AG09319 (cell line): ENCODE measurements around the gene SIN3B.
A peak's percentile ranks its signal among the peaks of the same experiment; 100 is the strongest.

Source experiments
- DNase-seq: peaks from one replicate; pipeline ENCODE4 v3.0.0-alpha.2; 2010; ENCODE audit warnings: low read depth; ENCODE audit errors: extremely low read depth
- TF ChIP-seq, protein P1 (sequence below): IDR thresholded peaks from 2 replicates; pipeline ENCODE4 v1.5.1; 2011; ENCODE audit warnings: low read depth, mild to moderate bottlenecking, inconsistent platforms, low read length, moderate library complexity

Gene SIN3B

GRCh38 chr19:16894080-16894479, 64.9 kb downstream of the SIN3B start:
- no peak for DNase-seq
- TF ChIP-seq, protein P1, sequence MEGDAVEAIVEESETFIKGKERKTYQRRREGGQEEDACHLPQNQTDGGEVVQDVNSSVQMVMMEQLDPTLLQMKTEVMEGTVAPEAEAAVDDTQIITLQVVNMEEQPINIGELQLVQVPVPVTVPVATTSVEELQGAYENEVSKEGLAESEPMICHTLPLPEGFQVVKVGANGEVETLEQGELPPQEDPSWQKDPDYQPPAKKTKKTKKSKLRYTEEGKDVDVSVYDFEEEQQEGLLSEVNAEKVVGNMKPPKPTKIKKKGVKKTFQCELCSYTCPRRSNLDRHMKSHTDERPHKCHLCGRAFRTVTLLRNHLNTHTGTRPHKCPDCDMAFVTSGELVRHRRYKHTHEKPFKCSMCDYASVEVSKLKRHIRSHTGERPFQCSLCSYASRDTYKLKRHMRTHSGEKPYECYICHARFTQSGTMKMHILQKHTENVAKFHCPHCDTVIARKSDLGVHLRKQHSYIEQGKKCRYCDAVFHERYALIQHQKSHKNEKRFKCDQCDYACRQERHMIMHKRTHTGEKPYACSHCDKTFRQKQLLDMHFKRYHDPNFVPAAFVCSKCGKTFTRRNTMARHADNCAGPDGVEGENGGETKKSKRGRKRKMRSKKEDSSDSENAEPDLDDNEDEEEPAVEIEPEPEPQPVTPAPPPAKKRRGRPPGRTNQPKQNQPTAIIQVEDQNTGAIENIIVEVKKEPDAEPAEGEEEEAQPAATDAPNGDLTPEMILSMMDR, result no peak

- no peak for DNase-seq
- TF ChIP-seq, protein P1, result no peak
Measured at GRCh38 chr19:16895467-16896145, 66.4 kb downstream of the SIN3B start.

DNA sequence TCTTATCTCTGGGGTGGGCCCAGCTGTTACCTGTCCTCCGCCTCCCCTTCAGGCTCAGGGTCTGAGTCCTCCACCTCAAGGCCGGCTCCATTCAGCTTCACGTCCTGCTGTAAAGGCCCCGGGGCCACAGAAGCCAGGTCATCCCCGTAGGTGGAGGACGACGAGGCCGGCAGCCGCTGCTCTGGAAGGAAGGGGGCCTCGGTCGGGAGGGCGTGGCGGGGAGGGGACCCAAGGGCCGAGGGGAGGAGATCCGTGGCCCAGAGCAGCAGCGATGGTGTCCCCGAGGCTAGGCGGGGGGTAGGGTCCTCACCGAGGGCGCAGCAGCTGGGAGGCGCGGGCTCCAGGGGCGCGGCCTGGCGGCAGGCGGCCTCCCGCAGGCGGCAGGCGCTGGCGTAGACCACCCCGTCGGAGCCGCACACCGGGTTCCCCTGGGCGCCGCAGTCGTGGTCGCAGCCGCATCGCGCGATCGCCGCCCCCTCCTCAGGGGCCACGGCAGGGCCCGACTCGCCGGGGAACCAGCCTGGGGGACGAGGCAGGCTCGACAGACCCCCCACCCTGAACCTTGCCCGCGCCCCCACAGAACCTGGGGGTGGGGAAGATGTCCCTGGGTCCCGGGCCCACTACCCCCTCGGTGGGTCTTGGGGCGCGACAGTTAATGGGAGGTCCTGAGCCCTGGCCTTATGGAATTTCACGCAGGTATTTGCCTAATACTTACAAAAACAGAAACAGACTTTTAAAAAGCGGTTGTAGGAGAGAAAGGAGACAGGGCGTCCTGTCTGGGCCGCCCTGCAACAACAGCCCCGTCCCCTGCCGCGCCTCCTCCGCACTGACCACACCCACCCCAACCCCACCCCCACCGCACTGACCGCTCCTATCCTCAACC, 67.2 kb downstream of the SIN3B start:
- no peak for DNase-seq
- TF ChIP-seq, protein P1, result no peak

- DNase-seq, result peak; percentile 94
- TF ChIP-seq, protein P1, result no peak
Measured at GRCh38 chr19:16897029-16897855, 68.0 kb downstream of the SIN3B start.

GRCh38 chr19:16897856-16898161, 68.6 kb downstream of the SIN3B start:
- DNase-seq, result no peak
- TF ChIP-seq, protein P1, result no peak

DNA sequence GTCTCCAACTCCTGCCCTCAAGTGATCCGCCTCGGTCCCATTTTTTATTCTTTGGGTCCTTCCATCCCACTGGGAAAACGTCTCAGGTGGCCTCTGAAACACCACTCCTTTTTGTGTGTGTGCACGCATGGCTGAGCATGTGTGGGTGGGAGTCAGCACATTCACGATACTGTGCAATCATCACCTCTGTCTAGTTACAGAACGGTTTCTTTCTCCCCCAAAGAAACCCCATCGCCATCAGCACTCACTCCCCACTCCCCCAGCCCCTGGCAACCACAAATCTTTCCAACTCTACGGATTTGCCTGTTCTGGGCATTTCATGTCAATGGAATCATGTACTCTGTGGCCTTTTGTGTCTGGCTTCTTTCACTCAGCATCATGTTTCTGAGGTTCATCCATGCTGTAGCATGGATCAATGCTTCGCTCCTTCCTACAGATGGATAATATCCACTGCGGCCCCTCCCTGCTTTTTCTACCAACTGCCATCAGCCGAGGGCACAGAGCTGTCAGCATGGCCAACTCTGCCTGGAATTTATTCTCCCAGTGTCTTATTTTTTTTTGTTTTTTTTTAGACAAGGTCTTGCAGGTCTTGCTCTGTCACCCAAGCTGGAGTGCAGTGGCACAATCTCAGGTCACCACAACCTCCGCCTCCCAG, 69.3 kb downstream of the SIN3B start:
- TF ChIP-seq, protein P1, result no peak
- no peak for DNase-seq
